Coronary artery (tissue), 2 donors: Measurements from ENCODE around the gene ATG13.

Source experiments
- DNase-seq: peaks from one replicate; pipeline ENCODE4 v3.0.0-alpha.2; 2017; ENCODE audit warnings: low spot score
- H3K27ac ChIP-seq, 2 donors: fragments of 200-600 bp; sonication (generic); one replicate each; pipeline ENCODE4 v1.5.1; 2016 to 2019
- H3K4me3 ChIP-seq: fragments of 200-600 bp; sonication (generic); 2 replicates; pipeline ENCODE4 v1.5.1; 2016; ENCODE audit warnings: mild to moderate bottlenecking, moderate library complexity
- TF ChIP-seq, protein P1 (sequence below): fragments of 200-600 bp; sonication (generic); IDR thresholded peaks from one replicate; pipeline ENCODE4 v1.5.1; 2019; ENCODE audit warnings: antibody characterized with exemption

The ATG13 gene

DNA sequence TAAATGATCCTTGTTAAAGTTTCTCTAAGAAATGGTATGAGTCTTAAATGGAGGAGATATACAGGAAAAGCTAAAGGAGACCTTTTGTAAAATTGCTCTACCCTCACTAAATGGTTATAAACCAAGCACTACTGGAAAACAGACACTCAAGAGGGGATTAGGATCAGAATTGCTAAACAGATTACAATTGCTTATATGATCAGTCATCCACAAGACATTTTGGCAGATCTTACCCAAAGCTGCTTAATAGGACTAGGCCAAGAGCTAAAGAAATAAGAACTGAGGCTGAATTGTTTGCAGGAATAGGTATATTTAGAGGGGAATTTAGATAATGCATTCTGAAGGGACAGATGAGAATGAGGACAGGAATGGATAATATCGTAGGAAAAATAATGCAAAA is 9.8 kb upstream of the ATG13 start:
- no peak for DNase-seq
- TF ChIP-seq, protein P1, sequence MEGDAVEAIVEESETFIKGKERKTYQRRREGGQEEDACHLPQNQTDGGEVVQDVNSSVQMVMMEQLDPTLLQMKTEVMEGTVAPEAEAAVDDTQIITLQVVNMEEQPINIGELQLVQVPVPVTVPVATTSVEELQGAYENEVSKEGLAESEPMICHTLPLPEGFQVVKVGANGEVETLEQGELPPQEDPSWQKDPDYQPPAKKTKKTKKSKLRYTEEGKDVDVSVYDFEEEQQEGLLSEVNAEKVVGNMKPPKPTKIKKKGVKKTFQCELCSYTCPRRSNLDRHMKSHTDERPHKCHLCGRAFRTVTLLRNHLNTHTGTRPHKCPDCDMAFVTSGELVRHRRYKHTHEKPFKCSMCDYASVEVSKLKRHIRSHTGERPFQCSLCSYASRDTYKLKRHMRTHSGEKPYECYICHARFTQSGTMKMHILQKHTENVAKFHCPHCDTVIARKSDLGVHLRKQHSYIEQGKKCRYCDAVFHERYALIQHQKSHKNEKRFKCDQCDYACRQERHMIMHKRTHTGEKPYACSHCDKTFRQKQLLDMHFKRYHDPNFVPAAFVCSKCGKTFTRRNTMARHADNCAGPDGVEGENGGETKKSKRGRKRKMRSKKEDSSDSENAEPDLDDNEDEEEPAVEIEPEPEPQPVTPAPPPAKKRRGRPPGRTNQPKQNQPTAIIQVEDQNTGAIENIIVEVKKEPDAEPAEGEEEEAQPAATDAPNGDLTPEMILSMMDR, result no peak
- Histone ChIP-seq H3K27ac (no peak overlapping the region), H3K4me3 (no peak overlapping the region)

DNA sequence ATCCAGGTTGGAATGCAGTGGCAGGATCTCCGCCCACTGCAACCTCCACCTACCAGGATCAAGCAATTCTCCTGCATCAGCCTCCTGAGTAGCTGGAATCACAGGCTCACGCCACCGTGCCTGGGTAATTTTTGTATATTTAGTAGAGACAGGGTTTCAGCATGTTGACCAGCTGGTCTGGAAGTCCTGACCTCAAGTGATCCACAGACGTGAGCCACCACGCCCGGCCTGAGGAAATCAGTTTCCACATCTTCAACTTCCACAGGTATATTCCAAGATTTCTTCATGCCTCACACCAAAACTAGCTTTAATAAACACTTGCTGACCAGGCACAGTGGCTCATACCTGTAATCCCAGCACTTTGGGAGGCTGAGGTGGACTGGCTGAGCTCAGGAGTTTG is 8.0 kb upstream of the ATG13 start:
- TF ChIP-seq, protein P1, result no peak
- Histone ChIP-seq H3K27ac (no peak overlapping the region), H3K4me3 (no peak overlapping the region)
- DNase-seq, result no peak

DNA sequence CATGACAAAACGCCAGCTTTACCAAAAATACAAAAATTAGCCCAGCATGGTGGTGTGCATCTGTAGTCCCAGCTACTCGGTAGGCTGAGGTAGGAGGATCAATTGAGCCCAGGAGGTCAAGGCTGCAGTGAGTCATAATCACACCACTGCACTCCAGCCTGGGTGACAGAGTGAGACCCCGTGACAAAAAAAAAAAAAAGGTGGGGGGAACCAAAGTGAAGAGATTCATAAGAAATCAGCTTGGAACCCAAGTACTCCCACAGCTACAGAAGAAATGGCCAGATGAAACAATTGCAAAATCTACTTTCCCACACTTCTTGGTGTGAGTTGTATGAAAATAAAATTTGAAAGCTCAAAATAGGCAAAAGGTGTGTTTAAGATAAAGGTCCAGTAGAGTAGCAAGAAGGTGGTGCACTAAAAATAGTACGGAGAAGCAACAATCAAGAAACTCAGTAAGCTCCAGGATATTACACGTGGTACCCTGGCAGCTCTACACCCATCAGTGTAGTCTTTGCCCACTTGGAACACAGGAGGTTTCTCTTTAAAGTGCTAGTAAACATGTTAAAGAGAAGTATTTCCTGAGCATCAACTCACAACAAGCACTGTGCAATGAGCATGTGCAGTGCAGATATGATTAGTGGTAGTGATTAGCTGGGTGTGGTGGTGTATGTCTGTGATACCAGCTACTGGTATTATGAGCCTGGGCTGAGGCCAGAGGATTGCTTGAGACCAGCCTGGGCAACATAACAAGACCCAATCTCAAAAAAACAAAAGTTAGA is 5.6 kb upstream of the ATG13 start:
- Histone ChIP-seq H3K4me3 (no peak overlapping the region), H3K27ac (no peak overlapping the region)
- no peak for DNase-seq
- TF ChIP-seq, protein P1, result no peak

DNA sequence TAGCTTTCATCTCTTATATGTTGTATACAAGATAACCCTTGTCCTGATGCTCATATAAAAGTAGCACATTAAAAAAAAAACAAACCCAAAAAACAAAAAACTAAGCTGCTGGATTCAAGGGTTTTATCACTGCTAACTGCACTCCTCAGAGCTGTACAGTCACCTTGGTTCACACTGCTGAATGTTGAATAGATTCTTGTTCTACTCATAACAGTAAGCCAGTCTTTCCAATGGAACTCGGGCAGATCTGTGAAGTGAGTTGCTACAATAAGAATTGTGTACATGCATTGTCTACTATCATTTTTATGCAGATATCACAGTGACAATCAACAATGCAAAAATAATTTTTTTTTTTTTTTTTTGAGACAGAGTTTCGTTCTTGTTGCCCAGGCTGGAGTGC is 5.0 kb upstream of the ATG13 start:
- Histone ChIP-seq H3K27ac (no peak overlapping the region), H3K4me3 (no peak overlapping the region)
- TF ChIP-seq, protein P1, result no peak
- DNase-seq, result no peak

DNA sequence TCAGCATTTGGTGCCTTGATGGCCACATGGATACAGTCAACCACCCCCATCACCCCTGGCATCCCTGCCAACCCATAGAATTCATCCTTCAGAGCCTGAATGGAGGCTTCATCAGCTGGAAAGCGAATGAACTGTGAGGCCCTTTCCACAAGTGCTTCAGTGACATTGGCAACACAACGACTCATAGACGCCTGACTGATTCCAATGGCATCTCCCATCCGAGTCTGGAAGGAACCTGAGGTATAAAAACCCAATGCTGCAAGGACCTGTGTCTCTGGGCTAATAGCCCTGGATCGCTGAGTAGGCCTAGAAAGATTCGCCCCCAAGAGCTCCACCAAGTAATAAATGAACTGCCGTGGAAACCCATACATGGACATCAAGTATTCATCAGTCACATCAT is 1.6 kb upstream of the ATG13 start:
- DNase-seq, result no peak
- Histone ChIP-seq H3K27ac (no peak overlapping the region), H3K4me3 (no peak overlapping the region)
- TF ChIP-seq, protein P1, result no peak

DNA sequence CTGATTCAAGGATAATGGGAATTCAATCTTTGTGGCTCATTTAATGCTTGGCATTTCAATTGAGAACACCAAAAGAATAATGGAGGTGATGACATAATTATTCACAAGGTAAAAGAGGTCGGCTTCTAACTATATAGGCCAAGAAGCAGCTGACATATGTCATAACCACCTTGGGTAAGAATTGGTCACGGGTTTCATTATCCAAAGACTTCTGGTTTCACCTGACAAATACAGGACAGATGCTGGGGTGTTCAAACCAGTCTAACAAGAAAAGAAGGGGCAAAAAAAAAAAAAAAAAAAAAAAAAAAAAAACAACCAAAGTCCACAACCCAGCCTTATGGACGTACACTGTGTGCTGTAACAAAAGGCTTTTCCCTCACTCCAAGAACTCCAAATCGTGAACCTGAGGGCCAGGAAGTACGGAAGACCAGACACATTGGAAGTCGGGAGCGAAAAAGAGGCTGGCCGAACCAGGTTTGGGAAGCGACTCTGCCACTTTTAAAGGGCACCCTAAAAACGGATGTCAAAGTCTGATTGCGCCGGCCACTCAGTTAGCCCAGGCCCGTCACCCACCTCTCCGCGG is 711 bp upstream of the ATG13 start:
- TF ChIP-seq, protein P1, result no peak
- peak overlapping the region; percentile 89 to 98 for H3K27ac ChIP-seq
- peak overlapping the region; percentile 99 for H3K4me3 ChIP-seq
- DNase-seq, result no peak

DNA sequence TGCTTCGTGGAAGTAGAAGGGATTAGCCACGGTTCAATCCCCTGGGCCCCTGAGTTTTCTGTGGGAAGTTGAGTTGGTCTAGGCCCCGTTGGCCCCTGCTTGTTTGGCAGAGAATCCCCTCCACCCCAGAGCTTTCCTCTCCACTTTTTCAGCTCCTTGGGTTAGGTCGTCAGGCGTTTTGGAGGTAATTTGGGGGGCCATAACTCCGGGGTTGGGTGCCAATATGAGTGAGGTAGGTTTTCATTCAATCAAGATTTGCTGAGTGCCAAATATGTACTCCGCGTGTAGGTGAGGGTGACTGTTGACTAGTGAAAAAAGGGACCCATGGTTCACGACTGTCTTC is 590 bp downstream of the ATG13 start:
- no peak for DNase-seq
- peak overlapping the region; percentile 99 for H3K4me3 ChIP-seq
- TF ChIP-seq, protein P1, result peak; percentile 4
- peak overlapping the region; percentile 89 to 98 for H3K27ac ChIP-seq
